KMS-11 (cell line): ENCODE data around the gene LTA.
A peak's percentile ranks its signal among the peaks of the same experiment; 100 is the strongest.

Source experiments
- H2AFZ ChIP-seq: fragments of 200-600 bp; sonication (generic); 2 replicates; pipeline ENCODE4 v1.6.1; 2016; ENCODE audit warnings: antibody characterized with exemption, mixed run types, low read depth
- H3K27ac ChIP-seq: fragments of 200-600 bp; sonication (generic); 2 replicates; pipeline ENCODE4 v1.6.1; 2016; ENCODE audit warnings: mild to moderate bottlenecking, mixed run types
- H3K27me3 ChIP-seq: fragments of 200-600 bp; sonication (generic); 2 replicates; pipeline ENCODE4 v1.6.1; 2017; ENCODE audit warnings: mild to moderate bottlenecking, low read depth, mixed run types, moderate library complexity; ENCODE audit not compliant: insufficient read depth
- H3K36me3 ChIP-seq: fragments of 200-600 bp; sonication (generic); 2 replicates; pipeline ENCODE4 v1.6.1; 2017; ENCODE audit warnings: mild to moderate bottlenecking, mixed run types; ENCODE audit not compliant: insufficient read depth
- H3K4me1 ChIP-seq: fragments of 200-600 bp; sonication (generic); 2 replicates; pipeline ENCODE4 v1.6.1; 2016; ENCODE audit warnings: mild to moderate bottlenecking, low read depth, mixed run types; ENCODE audit not compliant: poor library complexity, severe bottlenecking
- H3K4me2 ChIP-seq: fragments of 200-600 bp; sonication (generic); 2 replicates; pipeline ENCODE4 v1.7.0; 2016; ENCODE audit warnings: mild to moderate bottlenecking, mixed run types
- H3K4me3 ChIP-seq: fragments of 200-600 bp; sonication (generic); IDR thresholded peaks from 2 replicates; pipeline ENCODE4 v1.6.1; 2017; ENCODE audit warnings: low read depth, low read length, mixed read lengths; ENCODE audit not compliant: insufficient read depth
- H3K79me2 ChIP-seq: fragments of 200-600 bp; sonication (generic); 2 replicates; pipeline ENCODE4 v1.6.1; 2016; ENCODE audit warnings: low read depth, mixed run types; ENCODE audit not compliant: insufficient read depth
- H3K9ac ChIP-seq: fragments of 200-600 bp; sonication (generic); 2 replicates; pipeline ENCODE4 v1.6.1; 2016; ENCODE audit warnings: mild to moderate bottlenecking, mixed run types
- H4K20me1 ChIP-seq: fragments of 200-600 bp; sonication (generic); 2 replicates; pipeline ENCODE4 v1.6.1; 2016; ENCODE audit warnings: mild to moderate bottlenecking, mixed run types; ENCODE audit not compliant: insufficient read depth
- CTCF ChIP-seq: fragments of 200-600 bp; sonication (generic); conservative IDR thresholded peaks from 2 replicates; pipeline ENCODE4 v1.6.1; 2017; ENCODE audit warnings: low read depth, mild to moderate bottlenecking, antibody characterized with exemption, low read length, moderate library complexity, mixed read lengths

LTA gene

GRCh38 chr6:31579546-31580437, 7.7 kb downstream of the LTA start:
- Histone ChIP-seq H3K27ac (no peak overlapping the region), H3K4me3 (no peak overlapping the region), H3K4me2 (no peak overlapping the region), H2AFZ (no peak overlapping the region), H3K9ac (no peak overlapping the region), H3K27me3 (peaks cover 37% of the 10 kb centered on the region), H3K79me2 (no peaks in the 10 kb centered on the region), H3K4me1 (peaks cover 25% of the 10 kb centered on the region), H4K20me1 (no peaks in the 10 kb centered on the region), H3K36me3 (no peaks in the 10 kb centered on the region)
- no peak for TF ChIP-seq CTCF

- Histone ChIP-seq H3K4me1 (peaks cover 25% of the 10 kb centered on the region), H3K36me3 (no peaks in the 10 kb centered on the region), H4K20me1 (no peaks in the 10 kb centered on the region), H2AFZ (peak overlapping the region; percentile 96; the same call in 1 of the 2 replicates), H3K27me3 (peaks cover 34% of the 10 kb centered on the region), H3K4me2 (peak overlapping the region; percentile 84; the same call in 1 of the 2 replicates), H3K4me3 (no peak overlapping the region), H3K27ac (no peak overlapping the region), H3K9ac (no peak overlapping the region), H3K79me2 (no peaks in the 10 kb centered on the region)
- TF ChIP-seq CTCF, result no peak
Measured at GRCh38 chr6:31580438-31580740, 8.3 kb downstream of the LTA start.

- no peaks in the 10 kb centered on the region for H4K20me1 ChIP-seq
- H3K4me2 ChIP-seq, result peak overlapping the region; percentile 84
- no peak overlapping the region for H3K9ac ChIP-seq
- H3K4me1 ChIP-seq, result peaks cover 25% of the 10 kb centered on the region
- no peaks in the 10 kb centered on the region for H3K36me3 ChIP-seq
- peaks cover 34% of the 10 kb centered on the region for H3K27me3 ChIP-seq
- peak; percentile 87 for TF ChIP-seq CTCF
- H3K4me3 ChIP-seq, result no peak overlapping the region
- no peaks in the 10 kb centered on the region for H3K79me2 ChIP-seq
- H2AFZ ChIP-seq, result peak overlapping the region; percentile 96
- no peak overlapping the region for H3K27ac ChIP-seq
Measured at GRCh38 chr6:31580807-31581433, 8.8 kb downstream of the LTA start.

DNA sequence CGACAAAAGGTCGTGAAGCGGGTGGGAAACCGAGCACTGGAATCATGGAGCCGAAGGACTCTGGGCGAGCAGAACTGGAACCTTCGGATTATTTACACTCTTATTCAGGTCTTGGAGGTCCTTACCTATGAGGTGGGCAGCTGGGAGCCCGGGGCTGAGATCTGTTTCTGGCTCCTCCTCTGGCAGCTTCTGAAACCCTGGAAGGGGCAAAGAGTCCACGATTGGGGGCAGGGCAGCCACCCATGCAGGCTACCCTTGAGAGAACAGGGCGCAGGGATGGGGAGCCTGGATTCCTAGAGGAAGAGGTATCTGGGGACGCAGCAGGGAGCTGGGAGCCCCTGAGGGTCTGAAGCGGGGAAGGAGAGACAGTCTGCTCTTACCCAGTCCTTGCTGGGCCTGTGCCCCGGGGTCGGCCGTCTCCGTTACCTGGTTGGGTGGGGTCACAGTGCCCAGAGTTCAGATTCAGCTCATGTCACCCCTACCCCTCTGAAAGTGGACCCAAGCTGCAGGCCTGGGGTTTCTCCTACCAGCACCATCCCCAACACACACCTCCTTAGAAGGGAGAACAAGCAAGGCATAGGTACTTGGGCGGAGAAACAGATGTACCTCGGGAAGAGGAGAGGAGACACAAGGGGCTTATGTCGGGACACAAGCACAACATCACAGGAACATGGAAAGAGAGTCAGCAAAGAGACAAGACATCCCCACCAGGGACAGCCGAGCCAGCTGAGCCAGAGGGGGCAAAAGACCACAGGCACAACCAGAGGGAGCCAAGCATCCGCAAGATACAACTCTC, 9.5 kb downstream of the LTA start:
- Histone ChIP-seq H3K27ac (no peak overlapping the region), H4K20me1 (no peaks in the 10 kb centered on the region), H2AFZ (peak overlapping the region; percentile 96)

More for the DNA sequence above, 9.5 kb downstream of the LTA start:
- Histone ChIP-seq H3K79me2 (no peaks in the 10 kb centered on the region), H3K9ac (no peak overlapping the region), H3K36me3 (no peaks in the 10 kb centered on the region), H3K4me3 (no peak overlapping the region), H3K4me2 (peak overlapping the region; percentile 84; the same call in 1 of the 2 replicates), H3K4me1 (peaks cover 25% of the 10 kb centered on the region), H3K27me3 (peaks cover 34% of the 10 kb centered on the region)
- no peak for TF ChIP-seq CTCF
